Stimulated activated CD4-positive, alpha-beta T cell treated with anti-CD3 and anti-CD28 coated beads, TNF-alpha, amount 100 ng/mL, for 1 hour (primary cell): ENCODE data around the gene SNW1.
"Not testable (repeated sequence)": the region's sequence is repeated elsewhere in the genome, so short reads cannot be mapped to it uniquely, and the experiment has no call there.

Experiments used
- DNase-seq, 3 donors: peaks; one replicate each; pipeline ENCODE4 v3.0.0-alpha.2; 2020; ENCODE audit warnings: low read depth in 3 of 3, low spot score in 1 of 3

The SNW1 gene

DNA sequence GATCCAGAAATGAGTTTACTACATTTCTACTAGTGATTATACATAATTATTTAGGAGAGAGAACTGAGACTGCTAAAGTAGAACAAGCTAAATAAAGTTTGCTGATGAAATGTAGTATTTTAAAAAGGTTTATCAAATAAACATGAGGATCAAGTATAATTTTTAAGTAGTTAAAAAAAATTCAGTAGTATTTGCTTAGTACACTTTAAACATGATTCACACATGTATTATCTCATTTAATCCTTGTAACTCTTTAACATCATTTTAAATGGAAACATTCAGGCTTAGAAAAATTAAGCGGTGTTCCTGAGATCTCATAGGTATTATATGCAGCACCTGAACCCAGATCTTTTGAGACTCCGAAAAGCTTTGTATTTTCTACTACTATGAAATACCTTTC, 8.7 kb downstream of the SNW1 start:
- no peak for DNase-seq

GRCh38 chr14:77747425-77747824, 13.5 kb downstream of the SNW1 start:
- not testable (repeated sequence) for DNase-seq

GRCh38 chr14:77746064-77746702, 14.8 kb downstream of the SNW1 start:
- no peak for DNase-seq

GRCh38 chr14:77741438-77741837, 19.5 kb downstream of the SNW1 start:
- no peak for DNase-seq

DNA sequence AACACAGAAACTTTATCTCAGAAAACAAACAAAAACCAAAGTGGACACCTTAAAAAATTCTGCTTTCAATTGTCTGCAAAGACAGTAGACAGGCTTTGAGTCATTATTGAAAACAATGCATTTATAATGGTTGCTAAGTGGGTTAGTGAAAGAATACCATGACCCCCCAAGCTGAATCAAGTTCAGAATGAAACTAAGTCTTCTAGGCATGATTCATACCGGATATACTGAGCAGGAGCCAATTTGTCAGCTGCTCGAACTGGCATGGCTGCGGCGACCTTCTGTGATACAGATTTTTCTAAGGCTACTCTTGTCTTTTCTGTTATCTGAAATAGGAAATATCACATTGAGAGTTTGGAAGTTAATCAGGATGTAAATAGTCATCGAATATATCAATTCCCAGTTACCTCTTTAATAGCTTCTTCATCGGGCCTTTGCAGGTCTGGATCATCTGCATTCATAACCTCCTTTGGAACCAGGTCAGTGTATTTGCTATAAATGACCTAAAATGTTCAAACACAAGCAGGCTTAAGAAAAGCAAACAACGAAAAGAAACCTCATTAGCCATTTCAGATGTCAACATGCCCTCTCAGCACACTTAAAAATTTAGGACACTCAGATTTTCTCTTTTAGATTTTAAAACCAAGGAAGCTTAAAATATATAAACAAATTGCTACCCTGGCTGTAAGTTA, 22.3 kb downstream of the SNW1 start:
- no peak for DNase-seq

DNA sequence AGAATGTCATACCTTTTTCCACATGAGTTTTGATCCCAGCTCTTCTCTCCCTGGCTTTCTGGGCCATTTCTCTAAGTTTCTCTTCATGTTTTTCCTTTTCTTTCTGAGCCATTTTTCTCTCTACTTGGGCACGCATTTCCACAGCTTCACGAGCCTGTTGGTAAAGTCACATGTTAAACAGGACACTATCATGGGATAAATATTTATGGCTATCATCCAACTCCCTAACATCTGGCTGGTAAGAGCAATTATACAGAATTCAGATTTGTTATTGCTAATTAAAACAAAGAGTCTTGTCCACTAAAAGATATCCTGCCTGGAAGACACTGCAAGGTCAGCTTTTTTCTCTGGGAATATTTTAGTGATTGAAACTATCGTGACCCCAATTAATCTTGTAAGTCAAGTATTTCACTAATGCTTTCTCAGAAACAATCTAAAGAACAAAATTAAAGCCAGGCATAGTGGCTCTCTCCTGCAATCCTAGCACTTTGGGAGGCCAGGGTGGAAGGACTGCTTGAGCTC, 29.9 kb downstream of the SNW1 start:
- no peak for DNase-seq

- DNase-seq: no peak
These were observed 38.7 kb downstream of the SNW1 start for GRCh38 chr14:77722301-77722700.

GRCh38 chr14:77721437-77721836, 39.5 kb downstream of the SNW1 start:
- DNase-seq: no peak

DNA sequence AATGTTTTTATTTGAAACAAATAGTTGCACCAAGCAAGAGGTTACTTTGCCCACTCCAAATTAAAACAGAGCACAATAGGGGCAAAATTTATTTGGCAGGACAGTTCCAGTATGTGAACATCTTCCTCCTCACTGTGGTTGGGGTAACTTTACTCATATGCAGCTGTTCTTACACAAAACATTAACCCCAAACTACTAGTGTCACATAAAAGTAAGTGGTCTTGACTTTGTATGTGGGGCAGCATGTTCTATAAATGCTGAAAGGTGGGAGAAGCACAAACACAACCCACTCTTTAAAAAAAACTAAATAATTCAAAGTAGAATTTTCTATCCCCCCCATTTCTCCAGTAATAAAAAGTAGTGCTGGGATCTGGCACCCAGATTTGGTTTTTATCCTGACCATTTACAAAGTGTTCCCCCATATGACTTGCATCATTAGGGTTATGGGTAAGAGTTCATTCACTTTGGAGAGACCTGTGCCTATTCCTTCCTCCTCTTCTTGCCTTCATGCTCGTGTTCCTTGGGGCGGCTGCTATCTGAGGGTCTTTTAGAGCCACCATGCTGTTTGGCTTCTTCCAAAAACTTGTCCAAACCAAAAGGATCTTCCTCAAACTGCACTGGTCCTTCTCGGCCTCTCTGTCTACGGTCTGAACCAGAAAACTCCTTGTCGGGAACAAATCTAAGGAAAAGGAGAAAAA, 43.2 kb downstream of the SNW1 start:
- DNase-seq: no peak

- DNase-seq: no peak
These were observed 46.0 kb downstream of the SNW1 start for GRCh38 chr14:77714926-77715325.

DNA sequence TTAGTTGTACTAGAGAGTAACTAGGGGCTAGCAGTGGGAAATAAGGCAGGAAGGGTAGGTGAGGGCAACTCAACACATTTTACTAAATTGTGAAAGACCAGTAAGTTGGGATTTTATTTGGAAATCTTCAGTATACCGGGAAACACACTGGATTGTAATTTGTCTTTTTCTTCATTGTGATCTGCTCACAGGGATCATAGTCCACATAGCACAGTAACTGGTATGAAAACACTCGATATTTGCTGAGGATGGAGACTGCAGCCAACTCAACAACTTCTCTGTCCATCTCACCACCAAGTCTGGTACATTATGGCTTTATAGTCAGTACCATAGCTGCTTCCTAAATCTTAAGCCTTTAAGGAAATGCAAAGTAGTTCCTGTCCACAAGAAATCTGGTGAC, 50.6 kb downstream of the SNW1 start:
- no peak for DNase-seq

DNA sequence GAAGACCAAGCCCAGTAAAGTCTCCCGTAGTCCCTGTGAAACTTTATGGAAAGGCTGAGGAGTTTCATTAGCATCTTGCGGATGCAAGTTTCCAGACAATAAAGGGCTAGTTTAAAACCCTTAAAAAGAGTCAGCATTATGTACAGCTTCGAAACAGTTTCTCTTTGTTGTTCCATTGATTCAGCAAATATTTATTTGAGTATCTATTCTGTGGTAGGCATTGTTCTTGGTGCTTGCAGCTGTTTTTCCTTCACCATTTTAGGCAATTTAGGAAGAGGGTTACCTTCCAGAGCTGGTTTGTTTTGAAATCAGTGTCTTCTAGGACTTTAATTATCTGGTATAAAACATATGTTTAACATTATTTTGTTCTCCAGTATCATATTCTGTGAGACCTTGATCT, 51.5 kb downstream of the SNW1 start:
- DNase-seq: no peak

GRCh38 chr14:77708749-77709148, 52.2 kb downstream of the SNW1 start:
- DNase-seq: no peak

GRCh38 chr14:77707724-77708408, 53.1 kb downstream of the SNW1 start, which contains the start of the genes ALKBH1 and SLIRP:
Gene ALKBH1 (minus strand): TSS chr14:77708023. CDS start chr14:77708004, 19 bp downstream.
Gene SLIRP (plus strand): TSS chr14:77708103. CDS start chr14:77708112, 9 bp downstream.
- peak; percentile 51 to 74 (median 73) for DNase-seq

- DNase-seq: no peak
These were observed 53.6 kb downstream of the SNW1 start for GRCh38 chr14:77707355-77707723.

- no peak for DNase-seq
These were observed 69.7 kb downstream of the SNW1 start for GRCh38 chr14:77691259-77691658.

- DNase-seq: no peak
These were observed 78.8 kb downstream of the SNW1 start for GRCh38 chr14:77682158-77682553.

DNA sequence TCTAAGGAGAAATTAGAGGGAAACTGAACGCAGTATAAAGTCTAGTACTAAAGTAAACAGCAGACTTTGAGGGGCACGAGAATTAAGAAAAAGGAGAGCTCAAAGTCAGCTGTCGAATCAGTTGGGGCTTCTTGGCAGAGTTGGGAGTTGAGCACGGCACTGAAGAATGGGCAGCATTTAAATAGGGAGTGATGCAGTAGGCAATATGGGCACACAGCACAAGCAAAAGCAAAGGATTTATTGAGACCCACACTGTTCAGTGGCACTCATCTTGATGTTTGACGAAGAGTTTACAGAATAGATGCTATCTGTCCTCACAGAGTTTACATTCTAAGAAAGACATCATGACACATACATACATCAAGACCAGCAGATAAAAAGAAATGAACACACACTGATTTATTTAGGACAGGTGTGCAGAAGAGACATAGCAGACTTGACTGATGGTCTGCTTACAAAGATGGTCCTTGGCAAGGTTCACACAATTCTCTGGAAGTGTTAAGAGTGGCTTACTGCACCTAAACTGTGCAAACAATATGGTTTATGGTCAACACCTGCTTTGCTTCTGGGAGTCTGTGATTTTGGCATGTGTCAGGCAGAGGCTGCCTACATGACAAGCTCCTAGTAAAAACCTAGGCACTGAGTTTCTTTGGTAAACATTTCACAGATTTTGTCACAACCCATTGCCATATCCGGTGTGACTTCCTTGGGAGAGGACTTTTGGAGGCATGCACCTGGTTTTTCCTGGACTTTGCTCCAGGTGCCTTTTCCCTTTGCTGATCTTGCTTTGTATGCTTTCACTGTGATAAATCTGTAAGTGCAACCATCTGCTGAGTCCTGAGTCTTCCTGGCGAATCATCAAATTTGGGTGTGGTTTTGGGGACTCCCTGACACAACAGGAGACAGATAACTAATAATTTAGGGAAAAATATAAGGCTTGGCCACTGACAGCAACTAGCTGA, 79.5 kb downstream of the SNW1 start:
- DNase-seq: no peak

- no peak for DNase-seq
These were observed 86.0 kb downstream of the SNW1 start for GRCh38 chr14:77674931-77675330.

DNA sequence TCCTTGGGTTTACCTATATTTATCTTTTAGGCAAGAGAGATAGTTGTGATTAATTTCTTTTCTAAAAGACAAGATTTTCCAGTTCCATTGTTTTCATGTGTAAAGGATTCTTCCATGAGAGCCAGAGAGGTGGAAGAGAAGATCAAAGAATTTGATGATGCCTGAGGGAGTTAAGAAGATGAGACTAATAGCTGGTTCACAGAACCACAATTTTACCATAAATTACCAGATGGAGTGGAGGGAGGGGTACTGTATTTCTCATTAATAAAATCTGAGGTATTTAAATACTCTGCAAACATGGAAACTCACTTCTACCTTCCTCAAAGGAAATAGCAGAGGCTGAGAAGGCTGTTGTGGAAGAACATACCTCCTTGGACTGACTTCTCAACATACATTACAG, 87.8 kb downstream of the SNW1 start:
- DNase-seq: no peak
